NK-92 (cell line): ENCODE results near the gene COMMD9.

Source experiments
- DNase-seq: peaks from one replicate; lab custom pipeline; 2025; ENCODE audit not compliant: unreplicated experiment; lab: John Stamatoyannopoulos, UW

Gene COMMD9

GRCh38 chr11:36257351-36257750 is 31.9 kb downstream of the COMMD9 start:
- DNase-seq = no peak

- DNase-seq = no peak
Measured at GRCh38 chr11:36254713-36255112, 34.5 kb downstream of the COMMD9 start.

- no peak for DNase-seq
Measured at GRCh38 chr11:36253238-36253637, 36.0 kb downstream of the COMMD9 start.

GRCh38 chr11:36251823-36252222 is 37.4 kb downstream of the COMMD9 start:
- no peak for DNase-seq

GRCh38 chr11:36249246-36249645 is 40.0 kb downstream of the COMMD9 start:
- no peak for DNase-seq

GRCh38 chr11:36248436-36248835 is 40.8 kb downstream of the COMMD9 start:
- DNase-seq = no peak

- DNase-seq = no peak
Measured at GRCh38 chr11:36247493-36247892, 41.7 kb downstream of the COMMD9 start.

GRCh38 chr11:36243641-36244040 is 45.6 kb downstream of the COMMD9 start:
- no peak for DNase-seq

- DNase-seq = no peak
Measured at GRCh38 chr11:36241497-36241896, 47.7 kb downstream of the COMMD9 start.

- no peak for DNase-seq
Measured at GRCh38 chr11:36240801-36241200, 48.4 kb downstream of the COMMD9 start.

GRCh38 chr11:36240173-36240572 is 49.1 kb downstream of the COMMD9 start:
- no peak for DNase-seq

GRCh38 chr11:36239636-36240035 is 49.6 kb downstream of the COMMD9 start:
- DNase-seq = no peak

- no peak for DNase-seq
Measured at GRCh38 chr11:36238881-36239280, 50.3 kb downstream of the COMMD9 start.

- no peak for DNase-seq
Measured at GRCh38 chr11:36238036-36238631, 51.1 kb downstream of the COMMD9 start.

GRCh38 chr11:36237391-36237790 is 51.8 kb downstream of the COMMD9 start:
- no peak for DNase-seq

- DNase-seq = no peak
Measured at GRCh38 chr11:36235750-36236149, 53.5 kb downstream of the COMMD9 start.

GRCh38 chr11:36234825-36235224 is 54.4 kb downstream of the COMMD9 start:
- no peak for DNase-seq

GRCh38 chr11:36233204-36233603 is 56.0 kb downstream of the COMMD9 start:
- DNase-seq = no peak

- no peak for DNase-seq
Measured at GRCh38 chr11:36230779-36231699, 58.2 kb downstream of the COMMD9 start.

GRCh38 chr11:36229091-36229705 is 60.0 kb downstream of the COMMD9 start:
- DNase-seq = no peak

GRCh38 chr11:36228689-36229088 is 60.5 kb downstream of the COMMD9 start:
- DNase-seq = no peak

- DNase-seq = no peak
Measured at GRCh38 chr11:36227044-36227443, 62.2 kb downstream of the COMMD9 start.
